Panc1 (cell line): ENCODE data around the gene MFAP3.
"Not testable (repeated sequence)": the region's sequence is repeated elsewhere in the genome, so short reads cannot be mapped to it uniquely, and the experiment has no call there.

ENCODE experiments used
- POLR2AphosphoS5 ChIP-seq: IDR thresholded peaks from 2 replicates; pipeline ENCODE4 v1.6.1; 2012; ENCODE audit warnings: mild to moderate bottlenecking, low read depth, low read length, moderate library complexity
- REST ChIP-seq, 2 experiments: IDR thresholded peaks; 2 replicates each; pipeline ENCODE4 v1.6.1; 2011 to 2012; ENCODE audit warnings: low read depth in 2 of 2, control low read depth in 1 of 2, low read length in 1 of 2, mild to moderate bottlenecking in 1 of 2, moderate library complexity in 1 of 2; ENCODE audit not compliant: insufficient read depth in 1 of 2
- TF ChIP-seq, protein P1 (sequence below): fragments of 450-650 bp; IDR thresholded peaks from 2 replicates; pipeline ENCODE4 v1.5.1; 2017; ENCODE audit warnings: mild to moderate bottlenecking

GRCh38 chr5:154069854-154070253 lies 31.1 kb downstream of the MFAP3 start:
- TF ChIP-seq, protein P1, sequence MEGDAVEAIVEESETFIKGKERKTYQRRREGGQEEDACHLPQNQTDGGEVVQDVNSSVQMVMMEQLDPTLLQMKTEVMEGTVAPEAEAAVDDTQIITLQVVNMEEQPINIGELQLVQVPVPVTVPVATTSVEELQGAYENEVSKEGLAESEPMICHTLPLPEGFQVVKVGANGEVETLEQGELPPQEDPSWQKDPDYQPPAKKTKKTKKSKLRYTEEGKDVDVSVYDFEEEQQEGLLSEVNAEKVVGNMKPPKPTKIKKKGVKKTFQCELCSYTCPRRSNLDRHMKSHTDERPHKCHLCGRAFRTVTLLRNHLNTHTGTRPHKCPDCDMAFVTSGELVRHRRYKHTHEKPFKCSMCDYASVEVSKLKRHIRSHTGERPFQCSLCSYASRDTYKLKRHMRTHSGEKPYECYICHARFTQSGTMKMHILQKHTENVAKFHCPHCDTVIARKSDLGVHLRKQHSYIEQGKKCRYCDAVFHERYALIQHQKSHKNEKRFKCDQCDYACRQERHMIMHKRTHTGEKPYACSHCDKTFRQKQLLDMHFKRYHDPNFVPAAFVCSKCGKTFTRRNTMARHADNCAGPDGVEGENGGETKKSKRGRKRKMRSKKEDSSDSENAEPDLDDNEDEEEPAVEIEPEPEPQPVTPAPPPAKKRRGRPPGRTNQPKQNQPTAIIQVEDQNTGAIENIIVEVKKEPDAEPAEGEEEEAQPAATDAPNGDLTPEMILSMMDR: not testable (repeated sequence)
- TF ChIP-seq POLR2AphosphoS5; REST (IDR thresholded peaks at IDR 0.05; ENCODE audit: insufficient read depth in 1 of 2, low read depth in 2 of 2, low read length in 1 of 2): not testable (repeated sequence)
